HFFc6 (cell line): ENCODE results near the gene FAM13B. TPM values are rescaled to one million over a fixed set of nuclear protein-coding genes. Genes with fewer than 3 reads are reported as not detected.

Experiments
- DNase-seq: peaks from one replicate; pipeline ENCODE4 v3.0.0-alpha.2; 2018
- H3K27ac Mint-ChIP-seq: 2 replicates; pipeline ENCODE4 v1.8.0; 2020; ENCODE audit warnings: mild to moderate bottlenecking, mixed read lengths
- H3K27me3 Mint-ChIP-seq: 2 replicates; pipeline ENCODE4 v1.8.0; 2021; ENCODE audit warnings: mild to moderate bottlenecking, moderate library complexity, mixed read lengths; ENCODE audit not compliant: insufficient read depth
- H3K36me3 Mint-ChIP-seq: 2 replicates; pipeline ENCODE4 v1.8.0; 2021; ENCODE audit warnings: low read depth, mixed read lengths
- H3K4me1 Mint-ChIP-seq: 2 replicates; pipeline ENCODE4 v1.8.0; 2020; ENCODE audit warnings: low read depth, mixed read lengths
- H3K4me3 Mint-ChIP-seq: 2 replicates; pipeline ENCODE4 v1.8.0; 2020; ENCODE audit warnings: mild to moderate bottlenecking, moderate library complexity, mixed read lengths
- H3K9me3 Mint-ChIP-seq: 2 replicates; pipeline ENCODE4 v1.8.0; 2020; ENCODE audit warnings: mild to moderate bottlenecking, mixed read lengths
- CTCF ChIP-seq: fragments of 200-600 bp; sonication (generic); IDR thresholded peaks from 2 replicates; pipeline ENCODE4 v1.5.0; 2021; ENCODE audit warnings: antibody characterized with exemption, mild to moderate bottlenecking
- total RNA-seq, 6 experiments: library from RNA; stranded (reverse); fragmentation: NEBNext Ultra II Directional; extraction: Animal tissue kit (Norgen Biotek cat#: 25700); gene quantifications; 2 replicates in 1 of 6; 3 replicates in 5 of 6; pipeline ENCODE4 v1.2.3, GENCODE V29; 2021

The FAM13B gene
- total RNA-seq, 6 experiments from 2014 or later, result 27.5 to 38.2 (median 31.8) TPM

- TF ChIP-seq CTCF, result no peak
- Mint-ChIP-seq H3K27ac (no peak overlapping the region), H3K36me3 (peaks cover 31% of the 10 kb centered on the region), H3K4me3 (no peak overlapping the region), H3K27me3 (no peaks in the 10 kb centered on the region; the same call in 1 of the 2 replicates), H3K4me1 (peaks cover 21% of the 10 kb centered on the region), H3K9me3 (no peaks in the 10 kb centered on the region)
- DNase-seq, result no peak
Observed at GRCh38 chr5:138015916-138016315, 17.0 kb downstream of the FAM13B start.

DNA sequence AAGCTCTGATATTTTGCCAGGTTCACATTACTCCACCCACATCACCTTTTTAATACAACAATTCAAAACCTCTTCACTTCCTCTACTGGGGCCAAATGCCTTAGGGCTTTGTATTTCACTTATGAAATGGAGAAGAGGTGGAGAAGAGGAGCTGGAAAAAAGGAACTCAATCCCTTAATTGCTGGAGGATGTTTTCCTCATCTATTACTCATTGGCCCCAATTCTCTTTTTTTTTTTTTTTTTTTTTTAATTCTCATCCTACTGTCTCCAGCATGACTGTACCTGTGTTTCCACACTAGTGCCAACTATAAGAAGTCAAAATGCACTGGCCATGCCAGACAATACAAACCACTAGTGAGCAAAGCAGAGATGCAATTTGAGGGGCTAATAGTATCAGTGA is 20.9 kb downstream of the FAM13B start:
- H3K27ac Mint-ChIP-seq, result no peak overlapping the region

DNA sequence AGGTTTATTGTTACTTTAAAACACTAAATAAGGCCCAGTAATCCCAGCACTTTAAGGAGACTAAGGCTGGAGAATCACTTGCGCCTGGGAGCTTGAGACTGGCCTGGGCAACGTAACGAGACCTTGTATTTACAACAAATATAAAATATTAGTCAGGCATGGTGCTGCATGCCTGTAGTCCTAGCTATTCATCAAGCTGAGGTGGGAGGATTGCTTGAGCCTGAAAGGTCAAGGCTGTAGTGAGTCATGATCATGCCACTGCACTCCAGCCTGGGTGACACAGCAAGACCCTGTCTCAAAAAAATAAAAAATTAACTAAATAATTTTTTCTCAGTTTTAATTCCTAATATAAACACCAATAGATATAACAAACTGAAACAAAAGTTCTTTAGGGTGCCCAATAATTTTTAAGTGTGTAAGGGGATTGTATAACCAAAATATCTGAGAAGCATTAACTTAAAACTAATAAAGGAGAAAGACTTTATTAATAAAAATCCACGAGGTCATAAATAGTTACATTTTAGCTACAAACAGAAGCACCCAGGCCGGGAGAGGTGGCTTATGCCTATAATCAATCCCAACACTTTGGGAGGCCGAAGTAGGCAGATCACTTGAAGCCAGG is 32.7 kb downstream of the FAM13B start:
- H3K27ac Mint-ChIP-seq, result peak overlapping the region; percentile 73
- H3K4me1 Mint-ChIP-seq, result peaks cover 53% of the 10 kb centered on the region
- H3K9me3 Mint-ChIP-seq, result peaks cover 10% of the 10 kb centered on the region; the same call in 1 of the 2 replicates
- no peak for TF ChIP-seq CTCF
- peak; percentile 41 for DNase-seq
- no peaks in the 10 kb centered on the region for H3K27me3 Mint-ChIP-seq
- no peak overlapping the region for H3K4me3 Mint-ChIP-seq
- peaks cover 28% of the 10 kb centered on the region for H3K36me3 Mint-ChIP-seq

More for the DNA sequence above, 20.9 kb downstream of the FAM13B start:
- no peak for TF ChIP-seq CTCF
- peaks cover 20% of the 10 kb centered on the region for H3K36me3 Mint-ChIP-seq
- no peak overlapping the region for H3K4me3 Mint-ChIP-seq
- DNase-seq, result peak; percentile 7
- peaks cover 21% of the 10 kb centered on the region for H3K4me1 Mint-ChIP-seq
- H3K9me3 Mint-ChIP-seq, result no peaks in the 10 kb centered on the region
- no peaks in the 10 kb centered on the region; the same call in 1 of the 2 replicates for H3K27me3 Mint-ChIP-seq

- no peaks in the 10 kb centered on the region for H3K27me3 Mint-ChIP-seq
- H3K4me3 Mint-ChIP-seq, result no peak overlapping the region
- peaks cover 62% of the 10 kb centered on the region for H3K4me1 Mint-ChIP-seq
- peaks cover 23% of the 10 kb centered on the region for H3K36me3 Mint-ChIP-seq
- 0 out of 2 replicates have a peak overlapping the region, but pooled peaks have one; percentile 36 for H3K27ac Mint-ChIP-seq
- no peak for DNase-seq
- peaks cover 10% of the 10 kb centered on the region; the same call in 1 of the 2 replicates for H3K9me3 Mint-ChIP-seq
- TF ChIP-seq CTCF, result no peak
Observed at GRCh38 chr5:137997726-137998213, 35.1 kb downstream of the FAM13B start.

DNA sequence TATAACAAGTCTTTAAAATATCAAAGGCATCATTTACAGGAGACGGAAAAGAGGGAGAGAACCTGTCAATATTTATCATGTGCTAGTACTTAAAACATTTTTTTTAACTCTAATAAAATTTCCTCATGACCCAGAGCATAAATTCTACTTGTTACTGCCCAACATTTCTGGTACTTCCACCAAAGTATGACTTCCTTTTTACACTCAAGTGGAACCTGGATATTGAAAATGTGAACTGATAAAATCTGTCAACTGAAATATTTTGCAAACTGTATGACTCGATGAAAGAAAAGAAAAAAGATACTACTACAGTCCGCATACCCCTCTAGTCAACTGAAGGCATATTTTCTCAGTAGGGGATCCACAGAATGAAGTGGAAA is 37.1 kb downstream of the FAM13B start:
- Mint-ChIP-seq H3K27ac (no peak overlapping the region), H3K4me1 (peaks cover 60% of the 10 kb centered on the region), H3K4me3 (no peak overlapping the region), H3K27me3 (no peaks in the 10 kb centered on the region), H3K36me3 (peaks cover 29% of the 10 kb centered on the region), H3K9me3 (peaks cover 10% of the 10 kb centered on the region; the same call in 1 of the 2 replicates)
- TF ChIP-seq CTCF, result no peak
- DNase-seq, result no peak
